Measurements from ENCODE around the gene COL23A1.

The COL23A1 gene

GRCh38 chr5:178432421-178433272 is 157.5 kb downstream of the COL23A1 start:
- Histone ChIP-seq H3K4me2 (ENCODE audit: low read length) (no peak overlapping the region), H2AK5ac (ENCODE audit: low read length) (no peak overlapping the region), H3K4ac (ENCODE audit: low read depth, low read length) (no peak overlapping the region), H2BK120ac (ENCODE audit: low read depth, low read length) (no peak overlapping the region), H2BK15ac (replicated peaks; ENCODE audit: low read depth) (no peak overlapping the region), H3K9ac (ENCODE audit: low read length) (no peak overlapping the region), H3K79me2 (ENCODE audit: control insufficient read depth, insufficient read depth, low read length) (no peaks in the 10 kb centered on the region), H3K36me3 (ENCODE audit: control insufficient read depth, insufficient read depth, low read length) (no peaks in the 10 kb centered on the region), H3K27ac (ENCODE audit: low read depth, low read length) (no peak overlapping the region), H3K18ac (ENCODE audit: low read length) (no peak overlapping the region), H3K23ac (ENCODE audit: low read length) (no peak overlapping the region), H3K56ac (ENCODE audit: low read length) (no peak overlapping the region), H2BK5ac (ENCODE audit: low read length) (no peak overlapping the region), H4K8ac (ENCODE audit: low read depth, low read length) (no peak overlapping the region), H3K4me3 (ENCODE audit: low read length) (no peak overlapping the region), H3K79me1 (ENCODE audit: low read length) (peaks cover 2% of the 10 kb centered on the region), H4K5ac (ENCODE audit: low read length) (no peak overlapping the region), H3K27me3 (ENCODE audit: insufficient read depth, low read length, poor library complexity) (no peaks in the 10 kb centered on the region), H3K4me1 (ENCODE audit: control insufficient read depth, low read depth, low read length) (peaks cover 3% of the 10 kb centered on the region)
- no peak for DNase-seq
- no CpG with 5 or more reads among the region's 12 CpGs for WGBS (ENCODE audit: extremely low coverage, insufficient coverage, low lambda C conversion rate)

- peaks cover 2% of the 10 kb centered on the region for H3K79me1 ChIP-seq (ENCODE audit: low read length)
- no peak overlapping the region for H3K4ac ChIP-seq (ENCODE audit: low read depth, low read length)
- no peak overlapping the region for H3K23ac ChIP-seq (ENCODE audit: low read length)
- H3K79me2 ChIP-seq (ENCODE audit: control insufficient read depth, insufficient read depth, low read length): no peaks in the 10 kb centered on the region
- H3K56ac ChIP-seq (ENCODE audit: low read length): no peak overlapping the region
- H2BK5ac ChIP-seq (ENCODE audit: low read length): no peak overlapping the region
- H3K4me1 ChIP-seq (ENCODE audit: control insufficient read depth, low read depth, low read length): peaks cover 3% of the 10 kb centered on the region
- no peak overlapping the region for H3K9ac ChIP-seq (ENCODE audit: low read length)
- no peak overlapping the region for H2BK120ac ChIP-seq (ENCODE audit: low read depth, low read length)
- no peak overlapping the region for H3K4me2 ChIP-seq (ENCODE audit: low read length)
- no peak overlapping the region for H4K5ac ChIP-seq (ENCODE audit: low read length)
- no peak overlapping the region for H4K8ac ChIP-seq (ENCODE audit: low read depth, low read length)
- H3K18ac ChIP-seq (ENCODE audit: low read length): no peak overlapping the region
- no peaks in the 10 kb centered on the region for H3K36me3 ChIP-seq (ENCODE audit: control insufficient read depth, insufficient read depth, low read length)
- H3K4me3 ChIP-seq (ENCODE audit: low read length): no peak overlapping the region
- H2BK15ac ChIP-seq (replicated peaks; ENCODE audit: low read depth): no peak overlapping the region
- H2AK5ac ChIP-seq (ENCODE audit: low read length): no peak overlapping the region
- no peak overlapping the region for H3K27ac ChIP-seq (ENCODE audit: low read depth, low read length)
- WGBS (ENCODE audit: extremely low coverage, insufficient coverage, low lambda C conversion rate): no CpG with 5 or more reads among the region's 5 CpGs
- H3K27me3 ChIP-seq (ENCODE audit: insufficient read depth, low read length, poor library complexity): no peaks in the 10 kb centered on the region
- no peak for DNase-seq
Measured at GRCh38 chr5:178431782-178432165, 158.4 kb downstream of the COL23A1 start.

GRCh38 chr5:178431063-178431781 is 159.0 kb downstream of the COL23A1 start:
- Histone ChIP-seq H3K56ac (ENCODE audit: low read length) (peak overlapping the region; percentile 2), H3K4me2 (ENCODE audit: low read length) (no peak overlapping the region), H2AK5ac (ENCODE audit: low read length) (no peak overlapping the region)

GRCh38 chr5:178430186-178431062 is 159.8 kb downstream of the COL23A1 start:
- Histone ChIP-seq H3K27ac (ENCODE audit: low read depth, low read length) (no peak overlapping the region), H3K9ac (ENCODE audit: low read length) (no peak overlapping the region), H3K79me1 (ENCODE audit: low read length) (peaks cover 2% of the 10 kb centered on the region), H3K27me3 (ENCODE audit: insufficient read depth, low read length, poor library complexity) (no peaks in the 10 kb centered on the region), H2BK15ac (replicated peaks; ENCODE audit: low read depth) (no peak overlapping the region), H3K18ac (ENCODE audit: low read length) (no peak overlapping the region), H3K36me3 (ENCODE audit: control insufficient read depth, insufficient read depth, low read length) (no peaks in the 10 kb centered on the region), H3K56ac (ENCODE audit: low read length) (peak overlapping the region; percentile 2), H4K5ac (ENCODE audit: low read length) (no peak overlapping the region), H2BK5ac (ENCODE audit: low read length) (no peak overlapping the region), H3K4me3 (ENCODE audit: low read length) (no peak overlapping the region), H3K4me1 (ENCODE audit: control insufficient read depth, low read depth, low read length) (peaks cover 3% of the 10 kb centered on the region), H3K23ac (ENCODE audit: low read length) (no peak overlapping the region), H2AK5ac (ENCODE audit: low read length) (no peak overlapping the region), H3K4ac (ENCODE audit: low read depth, low read length) (no peak overlapping the region), H3K4me2 (ENCODE audit: low read length) (no peak overlapping the region), H4K8ac (ENCODE audit: low read depth, low read length) (no peak overlapping the region), H2BK120ac (ENCODE audit: low read depth, low read length) (no peak overlapping the region), H3K79me2 (ENCODE audit: control insufficient read depth, insufficient read depth, low read length) (no peaks in the 10 kb centered on the region)
- WGBS (ENCODE audit: extremely low coverage, insufficient coverage, low lambda C conversion rate): no CpG with 5 or more reads among the region's 16 CpGs
- DNase-seq: no peak

More at GRCh38 chr5:178431063-178431781, 159.0 kb downstream of the COL23A1 start:
- peaks cover 2% of the 10 kb centered on the region for H3K79me1 ChIP-seq (ENCODE audit: low read length)
- no peaks in the 10 kb centered on the region for H3K27me3 ChIP-seq (ENCODE audit: insufficient read depth, low read length, poor library complexity)
- no peak overlapping the region for H4K5ac ChIP-seq (ENCODE audit: low read length)
- no peak overlapping the region for H3K4me3 ChIP-seq (ENCODE audit: low read length)
- H4K8ac ChIP-seq (ENCODE audit: low read depth, low read length): no peak overlapping the region
- H3K36me3 ChIP-seq (ENCODE audit: control insufficient read depth, insufficient read depth, low read length): no peaks in the 10 kb centered on the region
- H3K4me1 ChIP-seq (ENCODE audit: control insufficient read depth, low read depth, low read length): peaks cover 3% of the 10 kb centered on the region
- no peak overlapping the region for H3K27ac ChIP-seq (ENCODE audit: low read depth, low read length)
- no peak overlapping the region for H2BK15ac ChIP-seq (replicated peaks; ENCODE audit: low read depth)
- H2BK120ac ChIP-seq (ENCODE audit: low read depth, low read length): no peak overlapping the region
- no peaks in the 10 kb centered on the region for H3K79me2 ChIP-seq (ENCODE audit: control insufficient read depth, insufficient read depth, low read length)
- WGBS (ENCODE audit: extremely low coverage, insufficient coverage, low lambda C conversion rate): no CpG with 5 or more reads among the region's 16 CpGs
- H3K23ac ChIP-seq (ENCODE audit: low read length): no peak overlapping the region
- H3K4ac ChIP-seq (ENCODE audit: low read depth, low read length): no peak overlapping the region
- no peak overlapping the region for H2BK5ac ChIP-seq (ENCODE audit: low read length)
- no peak for DNase-seq
- no peak overlapping the region for H3K9ac ChIP-seq (ENCODE audit: low read length)
- no peak overlapping the region for H3K18ac ChIP-seq (ENCODE audit: low read length)

- Histone ChIP-seq H4K5ac (ENCODE audit: low read length) (no peak overlapping the region), H3K4me3 (ENCODE audit: low read length) (no peak overlapping the region), H3K4me1 (ENCODE audit: control insufficient read depth, low read depth, low read length) (peaks cover 3% of the 10 kb centered on the region), H3K27me3 (ENCODE audit: insufficient read depth, low read length, poor library complexity) (no peaks in the 10 kb centered on the region), H3K79me2 (ENCODE audit: control insufficient read depth, insufficient read depth, low read length) (no peaks in the 10 kb centered on the region), H3K79me1 (ENCODE audit: low read length) (peaks cover 2% of the 10 kb centered on the region), H3K23ac (ENCODE audit: low read length) (no peak overlapping the region), H4K8ac (ENCODE audit: low read depth, low read length) (no peak overlapping the region), H2BK5ac (ENCODE audit: low read length) (no peak overlapping the region), H3K9ac (ENCODE audit: low read length) (peak overlapping the region; percentile 1), H3K56ac (ENCODE audit: low read length) (no peak overlapping the region), H3K4me2 (ENCODE audit: low read length) (no peak overlapping the region), H3K36me3 (ENCODE audit: control insufficient read depth, insufficient read depth, low read length) (no peaks in the 10 kb centered on the region), H2BK120ac (ENCODE audit: low read depth, low read length) (no peak overlapping the region), H2AK5ac (ENCODE audit: low read length) (peak overlapping the region; percentile 33), H2BK15ac (replicated peaks; ENCODE audit: low read depth) (no peak overlapping the region), H3K18ac (ENCODE audit: low read length) (no peak overlapping the region), H3K4ac (ENCODE audit: low read depth, low read length) (no peak overlapping the region), H3K27ac (ENCODE audit: low read depth, low read length) (no peak overlapping the region)
- DNase-seq: no peak
- WGBS (ENCODE audit: extremely low coverage, insufficient coverage, low lambda C conversion rate): no CpG with 5 or more reads among the region's 11 CpGs
Measured at GRCh38 chr5:178429491-178430185, 160.6 kb downstream of the COL23A1 start.

All from mesendoderm (in vitro differentiated cells).